ENCODE data around the gene PHC3. TPM values are rescaled to one million over a fixed set of nuclear protein-coding genes. Genes with fewer than 3 reads are reported as not detected.

Gene PHC3
- total RNA-seq, 3 donors from 2014 or later (not counting 1 experiment from before 2014, with no cell fraction given): 121 to 130 (median 125) TPM

DNA sequence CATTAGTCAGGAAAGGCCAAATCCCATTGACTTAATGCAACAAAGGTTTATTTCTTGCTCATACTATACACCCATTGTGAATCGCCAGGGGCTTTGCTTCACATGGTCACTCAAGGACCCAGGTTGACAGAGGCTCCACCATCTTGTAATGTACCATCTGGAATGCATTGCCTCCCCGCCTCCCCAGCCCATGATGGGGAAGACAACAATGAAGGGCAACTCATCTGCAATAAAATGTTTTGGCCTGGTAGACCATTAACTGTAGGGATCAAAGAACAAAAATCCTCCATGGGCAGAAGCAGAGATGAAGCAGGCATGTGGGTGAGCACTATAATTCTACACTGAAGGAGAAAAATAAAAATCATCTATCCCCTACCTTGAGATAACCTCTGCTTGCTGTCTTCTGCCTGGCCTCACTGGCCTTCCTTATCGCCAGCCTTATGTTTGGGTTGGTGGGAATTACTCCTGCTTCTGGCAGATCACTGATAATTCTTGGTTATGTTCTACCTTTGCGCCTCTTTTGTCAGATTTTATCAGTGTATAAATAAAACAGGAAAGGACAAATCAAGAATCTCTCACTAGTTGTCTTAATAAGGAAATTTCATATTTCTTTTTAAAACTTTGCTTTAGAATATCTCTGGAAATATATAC is 106.0 kb downstream of the PHC3 start:
- no peaks in the 10 kb centered on the region for H3K27me3 ChIP-seq (ENCODE audit: control insufficient read depth, insufficient read depth, low read length)
- TF ChIP-seq, protein P1, sequence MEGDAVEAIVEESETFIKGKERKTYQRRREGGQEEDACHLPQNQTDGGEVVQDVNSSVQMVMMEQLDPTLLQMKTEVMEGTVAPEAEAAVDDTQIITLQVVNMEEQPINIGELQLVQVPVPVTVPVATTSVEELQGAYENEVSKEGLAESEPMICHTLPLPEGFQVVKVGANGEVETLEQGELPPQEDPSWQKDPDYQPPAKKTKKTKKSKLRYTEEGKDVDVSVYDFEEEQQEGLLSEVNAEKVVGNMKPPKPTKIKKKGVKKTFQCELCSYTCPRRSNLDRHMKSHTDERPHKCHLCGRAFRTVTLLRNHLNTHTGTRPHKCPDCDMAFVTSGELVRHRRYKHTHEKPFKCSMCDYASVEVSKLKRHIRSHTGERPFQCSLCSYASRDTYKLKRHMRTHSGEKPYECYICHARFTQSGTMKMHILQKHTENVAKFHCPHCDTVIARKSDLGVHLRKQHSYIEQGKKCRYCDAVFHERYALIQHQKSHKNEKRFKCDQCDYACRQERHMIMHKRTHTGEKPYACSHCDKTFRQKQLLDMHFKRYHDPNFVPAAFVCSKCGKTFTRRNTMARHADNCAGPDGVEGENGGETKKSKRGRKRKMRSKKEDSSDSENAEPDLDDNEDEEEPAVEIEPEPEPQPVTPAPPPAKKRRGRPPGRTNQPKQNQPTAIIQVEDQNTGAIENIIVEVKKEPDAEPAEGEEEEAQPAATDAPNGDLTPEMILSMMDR (IDR thresholded peaks at IDR 0.05): no peak
- H3K27me3 Mint-ChIP-seq (ENCODE audit: low read depth in 2 of 2): no peaks in the 10 kb centered on the region
- intact Hi-C loops (cut with micrococcal nuclease): no loop called here
- H3K4me3 Mint-ChIP-seq: no peak overlapping the region
- H3K36me3 ChIP-seq (ENCODE audit: control insufficient read depth, insufficient read depth, low read length): peaks cover 2% of the 10 kb centered on the region
- no peak overlapping the region for H3K27ac Mint-ChIP-seq
- no peaks in the 10 kb centered on the region for H3K9me3 Mint-ChIP-seq
- H3K9me3 ChIP-seq (ENCODE audit: control insufficient read depth, insufficient read depth, low read length): no peaks in the 10 kb centered on the region
- H3K36me3 Mint-ChIP-seq: peaks cover 5% of the 10 kb centered on the region
- no peak for DNase-seq
- WGBS (ENCODE audit: insufficient coverage): 73% methylated on average over 2 of the region's 4 CpGs
- no peaks in the 10 kb centered on the region for H3K4me1 Mint-ChIP-seq
- no peak for ATAC-seq
- H3K4me1 ChIP-seq (ENCODE audit: control insufficient read depth, insufficient read depth, low read length): no peaks in the 10 kb centered on the region
- H3K27ac ChIP-seq (ENCODE audit: low read length): no peak overlapping the region
- no peak overlapping the region for H3K4me3 ChIP-seq (ENCODE audit: low read length)

DNA sequence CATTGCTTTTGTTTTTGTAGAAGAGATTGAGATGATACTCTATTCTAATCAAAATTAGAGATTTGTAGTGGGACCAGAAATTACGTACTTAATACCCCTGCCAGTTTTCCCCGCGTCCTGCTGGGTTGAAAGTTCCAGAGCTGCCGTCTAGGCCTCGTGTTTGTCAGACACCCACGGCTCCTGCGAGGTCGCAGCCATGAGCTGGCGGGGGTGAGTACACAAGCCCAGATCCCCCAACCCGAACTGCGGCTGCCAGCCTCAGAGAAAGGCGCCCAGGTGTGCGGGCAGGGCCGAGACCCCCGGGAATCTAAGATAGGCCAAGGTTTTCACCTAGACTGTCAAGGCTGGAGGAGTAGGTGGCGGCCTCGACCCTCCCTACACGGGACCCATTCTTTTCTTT is 117.4 kb downstream of the PHC3 start:
- intact Hi-C loops (cut with micrococcal nuclease): no loop called here
- Mint-ChIP-seq H3K27ac (no peak overlapping the region), H3K9me3 (no peaks in the 10 kb centered on the region), H3K36me3 (no peaks in the 10 kb centered on the region), H3K27me3 (ENCODE audit: low read depth in 2 of 2) (no peaks in the 10 kb centered on the region), H3K4me1 (no peaks in the 10 kb centered on the region), H3K4me3 (no peak overlapping the region)
- H3K36me3 ChIP-seq (ENCODE audit: control insufficient read depth, insufficient read depth, low read length): no peaks in the 10 kb centered on the region
- no peak overlapping the region for H3K4me3 ChIP-seq (ENCODE audit: low read length)
- no peaks in the 10 kb centered on the region for H3K27me3 ChIP-seq (ENCODE audit: control insufficient read depth, insufficient read depth, low read length)
- H3K27ac ChIP-seq (ENCODE audit: low read length): no peak overlapping the region
- H3K9me3 ChIP-seq (ENCODE audit: control insufficient read depth, insufficient read depth, low read length): no peaks in the 10 kb centered on the region
- TF ChIP-seq, protein P1 (IDR thresholded peaks at IDR 0.05): no peak
- H3K4me1 ChIP-seq (ENCODE audit: control insufficient read depth, insufficient read depth, low read length): no peaks in the 10 kb centered on the region
- WGBS (ENCODE audit: insufficient coverage): 96% methylated on average over 18 of the region's 18 CpGs
- no peak for ATAC-seq
- DNase-seq: no peak

DNA sequence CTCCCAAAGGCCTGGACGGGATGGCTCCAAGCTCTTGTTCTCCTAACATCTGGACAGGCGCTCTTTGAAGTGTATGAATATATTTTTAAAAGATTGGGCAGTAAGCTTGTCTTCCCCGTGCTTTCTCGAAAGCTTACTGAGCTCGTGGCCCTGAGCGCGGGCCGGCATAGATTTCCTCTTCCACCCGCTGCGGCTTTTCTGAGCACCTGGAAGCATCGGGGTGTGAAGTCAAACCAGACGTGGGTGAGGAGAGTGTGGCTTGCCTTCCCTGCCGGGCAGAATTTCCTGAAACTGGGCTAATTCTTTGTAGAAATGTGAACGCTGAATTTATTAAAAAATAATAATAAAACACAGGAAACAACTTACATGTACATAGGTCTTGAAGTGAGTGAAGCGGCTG is 117.8 kb downstream of the PHC3 start:
- Mint-ChIP-seq H3K27ac (no peak overlapping the region), H3K9me3 (no peaks in the 10 kb centered on the region), H3K4me1 (no peaks in the 10 kb centered on the region), H3K36me3 (no peaks in the 10 kb centered on the region), H3K27me3 (ENCODE audit: low read depth in 2 of 2) (no peaks in the 10 kb centered on the region), H3K4me3 (no peak overlapping the region)
- no peak overlapping the region for H3K27ac ChIP-seq (ENCODE audit: low read length)
- H3K36me3 ChIP-seq (ENCODE audit: control insufficient read depth, insufficient read depth, low read length): no peaks in the 10 kb centered on the region
- H3K27me3 ChIP-seq (ENCODE audit: control insufficient read depth, insufficient read depth, low read length): no peaks in the 10 kb centered on the region
- no peaks in the 10 kb centered on the region for H3K4me1 ChIP-seq (ENCODE audit: control insufficient read depth, insufficient read depth, low read length)
- no peak overlapping the region for H3K4me3 ChIP-seq (ENCODE audit: low read length)
- TF ChIP-seq, protein P1 (IDR thresholded peaks at IDR 0.05): no peak
- no peaks in the 10 kb centered on the region for H3K9me3 ChIP-seq (ENCODE audit: control insufficient read depth, insufficient read depth, low read length)
- ATAC-seq: no peak
- intact Hi-C loops (cut with micrococcal nuclease): no loop called here
- 86% methylated on average over 12 of the region's 15 CpGs for WGBS (ENCODE audit: insufficient coverage)
- DNase-seq: no peak

DNA sequence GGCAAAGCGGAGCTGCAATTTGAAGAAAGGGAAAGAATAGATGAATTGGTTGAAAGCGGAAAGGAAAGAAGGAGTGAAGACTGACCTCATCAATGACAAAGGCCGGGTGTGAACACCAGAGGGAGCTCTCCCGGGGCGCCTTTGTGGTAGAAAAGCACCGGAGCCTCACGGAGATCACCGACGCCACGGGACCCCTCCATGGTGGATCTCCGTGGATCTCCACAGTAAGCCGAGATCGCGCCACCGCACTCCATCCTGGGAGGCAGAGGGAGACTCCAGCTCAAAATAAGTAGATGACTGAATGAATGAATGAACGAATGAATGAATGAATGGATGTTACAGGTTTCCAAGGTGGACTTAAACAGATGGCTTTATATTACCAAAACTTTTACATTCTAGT is 118.8 kb downstream of the PHC3 start:
- 96% methylated on average over 16 of the region's 16 CpGs for WGBS (ENCODE audit: insufficient coverage)
- Mint-ChIP-seq H3K27ac (no peak overlapping the region), H3K4me1 (peaks cover 3 to 6% of the 10 kb centered on the region in 2 donors), H3K4me3 (no peak overlapping the region), H3K27me3 (ENCODE audit: low read depth in 2 of 2) (no peaks in the 10 kb centered on the region), H3K9me3 (no peaks in the 10 kb centered on the region), H3K36me3 (no peaks in the 10 kb centered on the region)
- Histone ChIP-seq H3K4me3 (ENCODE audit: low read length) (no peak overlapping the region), H3K27me3 (ENCODE audit: control insufficient read depth, insufficient read depth, low read length) (no peaks in the 10 kb centered on the region), H3K9me3 (ENCODE audit: control insufficient read depth, insufficient read depth, low read length) (no peaks in the 10 kb centered on the region), H3K4me1 (ENCODE audit: control insufficient read depth, insufficient read depth, low read length) (peaks cover 4% of the 10 kb centered on the region), H3K27ac (ENCODE audit: low read length) (no peak overlapping the region), H3K36me3 (ENCODE audit: control insufficient read depth, insufficient read depth, low read length) (no peaks in the 10 kb centered on the region)
- DNase-seq: no peak
- no peak for ATAC-seq
- intact Hi-C loops (cut with micrococcal nuclease): no loop called here
- TF ChIP-seq, protein P1 (IDR thresholded peaks at IDR 0.05): no peak

Measured in natural killer cell (primary cell).